K562 (cell line): Measurements from ENCODE around the gene PLEKHH2. TPM values are rescaled to one million over a fixed set of nuclear protein-coding genes. Genes with fewer than 3 reads are reported as not detected.

Source experiments
- BRD9 ChIP-seq: fragments of 450-650 bp; IDR thresholded peaks from 2 replicates; pipeline ENCODE4 v1.6.1; 2018; ENCODE audit warnings: low read depth; ENCODE audit not compliant: partially characterized antibody
- CAMTA2 ChIP-seq: fragments of 250-450 bp; sonication (Bioruptor Pico); conservative IDR thresholded peaks from 2 replicates; pipeline ENCODE4 v1.5.1; 2022
- EHMT2 ChIP-seq: fragments of 450-650 bp; IDR thresholded peaks from 2 replicates; pipeline ENCODE4 v1.6.1; 2018; ENCODE audit warnings: antibody characterized with exemption
- EWSR1 ChIP-seq: fragments of 450-650 bp; IDR thresholded peaks from 2 replicates; pipeline ENCODE4 v1.6.1; 2018; ENCODE audit warnings: borderline replicate concordance, mild to moderate bottlenecking, low read depth, moderate library complexity; ENCODE audit not compliant: partially characterized antibody
- FOXJ2 ChIP-seq: fragments of 200-800 bp; sonication (Bioruptor generic); IDR thresholded peaks from 2 replicates; pipeline ENCODE4 v1.6.1; 2016; ENCODE audit warnings: missing genetic modification characterization, missing compliant biosample characterization
- FOXK1 ChIP-seq: sonication (generic); formaldehyde crosslinking; IDR thresholded peaks from 2 replicates; pipeline ENCODE4 v1.8.0; 2022; ENCODE audit warnings: missing genetic modification reagents, mild to moderate bottlenecking, borderline replicate concordance
- PTBP1 ChIP-seq: fragments of 200-400 bp; formaldehyde crosslinking; IDR thresholded peaks from 2 replicates; pipeline ENCODE4 v1.6.1; 2017; ENCODE audit warnings: low read depth, low read length
- RBBP5 ChIP-seq: fragments of 200-600 bp; sonication (generic); IDR thresholded peaks from 2 replicates; pipeline ENCODE4 v1.6.1; 2012; ENCODE audit warnings: borderline replicate concordance, mild to moderate bottlenecking, low read length, control low read depth, inconsistent platforms; ENCODE audit not compliant: insufficient read depth, poor library complexity, severe bottlenecking
- SMC3 ChIP-seq: conservative IDR thresholded peaks from 2 replicates; pipeline ENCODE4 v1.6.1; 2011; ENCODE audit warnings: low read depth, low read length, improper control_type of control experiment; ENCODE audit not compliant: insufficient read depth
- SNRNP70 ChIP-seq: fragments of 200-400 bp; formaldehyde crosslinking; optimal IDR thresholded peaks from 2 replicates; pipeline ENCODE3; 2017; ENCODE audit warnings: low read depth, low read length
- WHSC1 ChIP-seq: IDR thresholded peaks from one replicate; pipeline ENCODE4 v1.6.1; 2012; ENCODE audit warnings: low read length, control low read depth, inconsistent platforms
- ZNF184 ChIP-seq: sonication (generic); formaldehyde crosslinking; IDR thresholded peaks from 2 replicates; pipeline ENCODE4 v1.5.0; 2020; ENCODE audit warnings: missing genetic modification reagents
- ZNF407 ChIP-seq: fragments of 450-650 bp; IDR thresholded peaks from 2 replicates; pipeline ENCODE4 v1.6.1; 2016; ENCODE audit warnings: low read depth
- ZNF707 ChIP-seq: fragments of 250-450 bp; sonication (Bioruptor Pico); conservative IDR thresholded peaks from 2 replicates; pipeline ENCODE4 v1.8.0; 2022; ENCODE audit warnings: inconsistent platforms, mild to moderate bottlenecking, moderate library complexity
- polyA plus RNA-seq, 8 experiments: library from polyadenylated mRNA; depleted of rRNA in 4 of 8; stranded (reverse) in 5 of 8; unstranded in 3 of 8; fragments of >200 nt; fragmentation: Nextera tagmentation in 2 of 8; fragmentation: Illumina TruSeq in 1 of 8; extraction: Ambion mirVana in 2 of 8; extraction: Trizol in 1 of 8; gene quantifications; 2 replicates each; pipeline versions ENCODE4 v1.2.1 to v1.2.3, GENCODE V29; 2011 to 2014; ENCODE audit warnings: inconsistent platforms in 1 of 8, missing spikeins in 1 of 8
- total RNA-seq, 7 experiments: library from RNA; depleted of rRNA in 6 of 7; stranded (reverse); fragments of >200 nt in 6 of 7; fragmentation: Illumina TruSeq in 2 of 7; extraction: Trizol in 2 of 7; gene quantifications; 2 replicates each; pipeline versions ENCODE4 v1.2.1 to v1.2.3, GENCODE V29; 2011 to 2021; ENCODE audit warnings: low replicate concordance in 1 of 7

The PLEKHH2 gene
- total and polyA plus RNA-seq, 9 of the 15 experiments (the other 6 are each of a cell fraction or from before 2014, with no cell fraction given), result 0.77 to 13.5 (median 2.7) TPM

DNA sequence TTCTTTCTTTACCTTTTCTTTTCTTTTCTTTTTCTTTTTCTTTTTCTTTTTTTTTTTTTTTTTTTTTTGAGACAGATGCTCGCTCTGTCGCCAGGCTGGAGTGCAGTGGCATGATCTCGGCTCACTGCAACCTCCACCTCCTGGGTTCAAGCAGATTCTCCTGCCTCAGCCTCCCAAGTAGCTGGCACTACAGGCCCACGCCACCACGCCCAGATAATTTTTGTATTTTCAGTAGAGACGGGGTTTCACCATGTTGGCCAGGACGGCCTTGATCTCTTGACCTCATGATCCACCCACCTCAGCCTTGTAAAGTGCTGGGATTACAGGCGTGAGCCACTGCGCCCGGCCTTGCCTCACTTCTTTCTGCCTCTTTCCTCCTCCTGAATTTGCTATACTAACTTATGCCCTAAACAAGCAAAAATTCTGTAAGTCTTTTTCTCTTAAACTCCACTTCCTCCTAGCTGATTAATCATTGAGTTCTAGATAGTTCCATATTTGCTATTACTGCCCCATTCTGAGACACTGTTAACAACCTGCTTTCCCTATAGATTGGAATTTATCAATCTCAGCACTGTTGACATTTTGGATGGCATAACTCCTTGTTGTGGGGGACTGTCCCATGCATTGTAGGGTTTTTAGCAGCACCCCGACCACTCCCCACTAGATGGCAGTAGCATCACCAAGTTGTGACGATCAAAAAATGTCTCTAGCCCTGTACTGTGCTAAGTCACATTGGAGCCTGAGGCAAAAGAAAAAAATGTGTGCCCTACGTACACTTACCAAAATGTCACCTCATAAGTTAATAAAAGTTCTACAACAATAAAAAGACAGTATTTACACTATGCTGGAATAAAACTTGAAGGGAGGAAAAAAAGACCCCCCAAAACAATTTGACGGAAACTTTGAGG lies 24.8 kb upstream of the PLEKHH2 start (continued):
- TF ChIP-seq ZNF407 (no peak), SMC3 (peak; percentile 46), FOXJ2 (no peak), EHMT2 (no peak), EWSR1 (no peak), FOXK1 (CRISPR knock-in tag) (no peak), PTBP1 (no peak), RBBP5 (no peak), CAMTA2 (no peak), BRD9 (no peak), ZNF184 (CRISPR knock-in tag) (no peak), ZNF707 (no peak), SNRNP70 (no peak), WHSC1 (no peak)
